H9 (cell line): Measurements from ENCODE around the gene CCDC40. TPM values are rescaled to one million over a fixed set of nuclear protein-coding genes. Genes with fewer than 3 reads are reported as not detected.
A peak's percentile ranks its signal among the peaks of the same experiment; 100 is the strongest.

Experiments used
- DNase-seq: peaks from one replicate; pipeline ENCODE4 v3.0.0-alpha.2; 2017
- H2AFZ ChIP-seq: one replicate; pipeline ENCODE4 v1.6.1; 2013; ENCODE audit warnings: mild to moderate bottlenecking, low read length, control low read depth, moderate library complexity
- H2AK5ac ChIP-seq: 2 replicates; pipeline ENCODE4 v1.6.1; 2013; ENCODE audit warnings: low read length, control low read depth, mixed read lengths; ENCODE audit not compliant: insufficient read length
- H2BK120ac ChIP-seq: one replicate; pipeline ENCODE4 v1.6.1; 2013; ENCODE audit warnings: low read depth, mild to moderate bottlenecking, low read length, control low read depth, inconsistent platforms; ENCODE audit not compliant: poor library complexity, severe bottlenecking
- H2BK12ac ChIP-seq: 2 replicates; pipeline ENCODE4 v1.6.1; 2013; ENCODE audit warnings: low read length, control low read depth, mixed read lengths, low read depth; ENCODE audit not compliant: insufficient read length
- H2BK15ac ChIP-seq: 2 replicates; pipeline ENCODE4 v1.6.1; 2013; ENCODE audit warnings: low read depth, low read length, control low read depth
- H2BK20ac ChIP-seq: one replicate; pipeline ENCODE4 v1.6.1; 2013; ENCODE audit warnings: low read depth, mild to moderate bottlenecking, low read length, control low read depth, inconsistent platforms; ENCODE audit not compliant: poor library complexity, severe bottlenecking
- H2BK5ac ChIP-seq: 2 replicates; pipeline ENCODE4 v1.6.1; 2013; ENCODE audit warnings: low read length, control low read depth, mixed read lengths; ENCODE audit not compliant: insufficient read length
- H3K14ac ChIP-seq: 2 replicates; pipeline ENCODE4 v1.6.1; 2013; ENCODE audit warnings: low read length, control low read depth; ENCODE audit not compliant: insufficient read depth
- H3K18ac ChIP-seq: 2 replicates; pipeline ENCODE4 v1.6.1; 2013; ENCODE audit warnings: low read depth, mild to moderate bottlenecking, mixed read lengths, low read length, control low read depth; ENCODE audit not compliant: insufficient read length
- H3K23ac ChIP-seq: 2 replicates; pipeline ENCODE4 v1.6.1; 2013; ENCODE audit warnings: low read length, control low read depth, mixed read lengths, low read depth; ENCODE audit not compliant: insufficient read length
- H3K23me2 ChIP-seq: 2 replicates; pipeline ENCODE4 v1.6.1; 2013; ENCODE audit warnings: low read depth, mild to moderate bottlenecking, mixed read lengths, low read length, control low read depth; ENCODE audit not compliant: insufficient read length, poor library complexity, severe bottlenecking
- H3K27ac ChIP-seq: 2 replicates; pipeline ENCODE4 v1.5.1; 2013; ENCODE audit warnings: low read length, control low read depth, mixed read lengths, low read depth; ENCODE audit not compliant: insufficient read length
- H3K27me3 ChIP-seq: 2 replicates; pipeline ENCODE4 v1.6.1; 2013; ENCODE audit warnings: low read length, control low read depth, inconsistent platforms; ENCODE audit not compliant: insufficient read depth
- H3K4ac ChIP-seq: 2 replicates; pipeline ENCODE4 v1.6.1; 2013; ENCODE audit warnings: low read depth, mild to moderate bottlenecking, control low read depth, inconsistent platforms, low read length, moderate library complexity
- H3K4me1 ChIP-seq: 2 replicates; pipeline ENCODE4 v1.6.1; 2013; ENCODE audit warnings: low read length, control low read depth, inconsistent platforms; ENCODE audit not compliant: insufficient read depth
- H3K4me2 ChIP-seq: 2 replicates; pipeline ENCODE4 v1.6.1; 2013; ENCODE audit warnings: low read length, control low read depth, mixed read lengths; ENCODE audit not compliant: insufficient read length, insufficient read depth
- H3K56ac ChIP-seq: 2 replicates; pipeline ENCODE4 v1.6.1; 2013; ENCODE audit warnings: low read depth, mild to moderate bottlenecking, mixed read lengths, low read length, control low read depth; ENCODE audit not compliant: insufficient read length
- H3K79me1 ChIP-seq: 2 replicates; pipeline ENCODE4 v1.6.1; 2013; ENCODE audit warnings: low read depth, mild to moderate bottlenecking, moderate library complexity, low read length, control low read depth, inconsistent platforms; ENCODE audit not compliant: insufficient read depth, poor library complexity, severe bottlenecking
- H3K79me2 ChIP-seq: 2 replicates; pipeline ENCODE4 v1.6.1; 2013; ENCODE audit warnings: low read length, control low read depth, inconsistent platforms; ENCODE audit not compliant: insufficient read depth
- H3K9ac ChIP-seq: 2 replicates; pipeline ENCODE4 v1.6.1; 2013; ENCODE audit warnings: low read length, control low read depth, mixed read lengths; ENCODE audit not compliant: insufficient read length; ENCODE audit errors: extremely low read depth
- H3K9me3 ChIP-seq: one replicate; pipeline ENCODE4 v1.6.1; 2013; ENCODE audit warnings: low read depth, low read length, inconsistent platforms; ENCODE audit not compliant: control insufficient read depth
- H3T11ph ChIP-seq: one replicate; pipeline ENCODE4 v1.6.1; 2013; ENCODE audit warnings: mild to moderate bottlenecking, low read length, control low read depth, inconsistent platforms
- H4K20me1 ChIP-seq: one replicate; pipeline ENCODE4 v1.6.1; 2013; ENCODE audit not compliant: control insufficient read depth, insufficient read length, insufficient read depth
- H4K5ac ChIP-seq: 2 replicates; pipeline ENCODE4 v1.6.1; 2013; ENCODE audit warnings: low read depth, mild to moderate bottlenecking, mixed read lengths, low read length, control low read depth; ENCODE audit not compliant: insufficient read length
- H4K8ac ChIP-seq: replicated peaks from 2 replicates; pipeline ENCODE4 v1.6.1; 2013; ENCODE audit warnings: low read length, control low read depth, mixed read lengths, low read depth; ENCODE audit not compliant: insufficient read length
- H4K91ac ChIP-seq: 2 replicates; pipeline ENCODE4 v1.6.1; 2013; ENCODE audit warnings: low read depth, mild to moderate bottlenecking, moderate library complexity, mixed read lengths, low read length, control low read depth; ENCODE audit not compliant: insufficient read length
- H3K27ac Mint-ChIP-seq, 3 experiments: 2 replicates in 2 of 3; 3 replicates in 1 of 3; pipeline ENCODE4 v1.8.0; 2020 to 2021; ENCODE audit warnings: mixed read lengths in 3 of 3, mild to moderate bottlenecking in 1 of 3, moderate library complexity in 1 of 3
- H3K27me3 Mint-ChIP-seq: 2 replicates; pipeline ENCODE4 v1.8.0; 2021; ENCODE audit warnings: low read depth, mild to moderate bottlenecking, moderate library complexity, mixed read lengths
- H3K36me3 Mint-ChIP-seq, 3 experiments: 2 replicates in 2 of 3; 3 replicates in 1 of 3; pipeline ENCODE4 v1.8.0; 2020 to 2021; ENCODE audit warnings: low read depth in 3 of 3, mixed read lengths in 3 of 3; ENCODE audit not compliant: insufficient read depth in 1 of 3
- H3K4me1 Mint-ChIP-seq, 2 experiments: 2 replicates each; pipeline ENCODE4 v1.8.0; 2020; ENCODE audit warnings: mixed read lengths in 2 of 2
- H3K4me3 Mint-ChIP-seq, 2 experiments: 2 replicates in 1 of 2; 3 replicates in 1 of 2; pipeline ENCODE4 v1.8.0; 2020 to 2021; ENCODE audit warnings: mild to moderate bottlenecking in 2 of 2, mixed read lengths in 2 of 2, moderate library complexity in 1 of 2
- H3K9me3 Mint-ChIP-seq, 2 experiments: 2 replicates in 1 of 2; 3 replicates in 1 of 2; pipeline ENCODE4 v1.8.0; 2020; ENCODE audit warnings: mild to moderate bottlenecking in 2 of 2, mixed read lengths in 2 of 2, moderate library complexity in 1 of 2
- CTCF ChIP-seq: fragments of 200-600 bp; sonication (generic); conservative IDR thresholded peaks from 3 replicates; pipeline ENCODE4 v1.8.0; 2021; ENCODE audit warnings: antibody characterized with exemption, mild to moderate bottlenecking
- WGBS: extraction: QIAGEN DNeasy Blood & Tissue Kit; methylation state at CpG from one replicate; pipeline ENCODE4 v1.1.7; 2013; ENCODE audit warnings: missing lambda C conversion rate, low lambda C conversion rate, mixed read lengths; ENCODE audit not compliant: insufficient read length; ENCODE audit errors: extremely low coverage; 5-methylcytosine and 5-hydroxymethylcytosine counted together
- total RNA-seq: library from RNA; stranded (reverse); gene quantifications from 2 replicates; pipeline ENCODE4 v1.2.1, GENCODE V29; 2021

Gene CCDC40
- total RNA-seq, 1 experiment from 2014 or later: 8.9 TPM

GRCh38 chr17:80145076-80146075 lies 108.9 kb downstream of the CCDC40 start:
- Histone ChIP-seq H2BK5ac (no peak overlapping the region), H4K5ac (no peak overlapping the region), H3K4ac (no peak overlapping the region), H3K9ac (peak overlapping the region; percentile 20), H2BK120ac (no peak overlapping the region), H2AK5ac (no peak overlapping the region), H3K18ac (no peak overlapping the region), H3K27me3 (no peaks in the 10 kb centered on the region), H3K4me1 (peaks cover 3% of the 10 kb centered on the region; the same call in 1 of the 2 replicates), H3K79me1 (peaks cover 4% of the 10 kb centered on the region), H2AFZ (no peak overlapping the region), H4K8ac (no peak overlapping the region), H3K79me2 (peaks cover 22% of the 10 kb centered on the region; the same call in 1 of the 2 replicates), H4K20me1 (no peaks in the 10 kb centered on the region), H2BK12ac (no peak overlapping the region), H2BK15ac (no peak overlapping the region), H3K56ac (no peak overlapping the region), H3K9me3 (no peaks in the 10 kb centered on the region), H3T11ph (no peak overlapping the region), H3K27ac (no peak overlapping the region), H3K14ac (no peak overlapping the region), H3K23me2 (peaks cover 6% of the 10 kb centered on the region), H3K23ac (no peak overlapping the region), H2BK20ac (no peak overlapping the region), H4K91ac (no peak overlapping the region), H3K4me2 (peak overlapping the region; percentile 87)
- Mint-ChIP-seq H3K4me3 (peak overlapping the region; percentile 85 to 86), H3K27me3 (no peaks in the 10 kb centered on the region), H3K9me3 (no peaks in the 10 kb centered on the region), H3K27ac (no peak overlapping the region; a peak in 1 of 7 replicates), H3K36me3 (peaks cover 25 to 59% (median 54%) of the 10 kb centered on the region in 3 experiments; a peak in 6 of 7 replicates), H3K4me1 (peaks cover 16 to 32% of the 10 kb centered on the region in 2 experiments)
- no peak for TF ChIP-seq CTCF
- no CpG with 5 or more reads among the region's 10 CpGs for WGBS
- DNase-seq: no peak
